Mesothelial cell of epicardium (in vitro differentiated cells): ENCODE results near the gene WDFY2. TPM values are rescaled to one million over a fixed set of nuclear protein-coding genes. Genes with fewer than 3 reads are reported as not detected.
A peak's percentile ranks its signal among the peaks of the same experiment; 100 is the strongest.

Experiments used
- DNase-seq, 2 experiments: peaks; one replicate each; pipeline ENCODE4 v3.0.0; 2021; ENCODE audit warnings: low spot score in 2 of 2; ENCODE audit not compliant: unreplicated experiment in 2 of 2
- H3K27ac Mint-ChIP-seq: 2 replicates; pipeline ENCODE4 v1.8.0; 2021; ENCODE audit warnings: mixed read lengths
- H3K27me3 Mint-ChIP-seq: 2 replicates; pipeline ENCODE4 v1.8.0; 2021; ENCODE audit warnings: low read depth, mixed read lengths
- H3K36me3 Mint-ChIP-seq: 2 replicates; pipeline ENCODE4 v1.8.0; 2021; ENCODE audit warnings: mixed read lengths
- H3K4me1 Mint-ChIP-seq: 2 replicates; pipeline ENCODE4 v1.8.0; 2021; ENCODE audit warnings: mixed read lengths
- H3K4me3 Mint-ChIP-seq: 2 replicates; pipeline ENCODE4 v1.8.0; 2021; ENCODE audit warnings: mild to moderate bottlenecking, moderate library complexity, mixed read lengths
- H3K9me3 Mint-ChIP-seq: 2 replicates; pipeline ENCODE4 v1.8.0; 2021; ENCODE audit warnings: mixed read lengths
- CTCF ChIP-seq: fragments of 200-600 bp; sonication (generic); IDR thresholded peaks from one replicate; pipeline ENCODE4 v1.5.0; 2021; ENCODE audit warnings: antibody characterized with exemption; ENCODE audit not compliant: unreplicated experiment
- total RNA-seq: library from RNA; stranded (reverse); gene quantifications from 3 replicates; pipeline ENCODE4 v1.2.1, GENCODE V29; 2021

Gene WDFY2
- total RNA-seq, 1 donor from 2014 or later = 12.1 TPM

- Mint-ChIP-seq H3K36me3 (peaks cover 2% of the 10 kb centered on the region), H3K27me3 (no peaks in the 10 kb centered on the region), H3K27ac (no peak overlapping the region), H3K4me1 (no peaks in the 10 kb centered on the region), H3K9me3 (no peaks in the 10 kb centered on the region), H3K4me3 (no peak overlapping the region)
- TF ChIP-seq CTCF = no peak
- no peak for DNase-seq
These were observed 140.5 kb downstream of the WDFY2 start for GRCh38 chr13:51724721-51725120.

GRCh38 chr13:51726446-51727193 is 142.4 kb downstream of the WDFY2 start:
- H3K9me3 Mint-ChIP-seq = no peaks in the 10 kb centered on the region
- no peaks in the 10 kb centered on the region for H3K27me3 Mint-ChIP-seq
- no peak for DNase-seq
- no peak overlapping the region for H3K4me3 Mint-ChIP-seq
- H3K4me1 Mint-ChIP-seq = no peaks in the 10 kb centered on the region
- H3K36me3 Mint-ChIP-seq = peaks cover 2% of the 10 kb centered on the region
- H3K27ac Mint-ChIP-seq = peak overlapping the region; percentile 14
- TF ChIP-seq CTCF = no peak

- no peaks in the 10 kb centered on the region for H3K27me3 Mint-ChIP-seq
- no peaks in the 10 kb centered on the region for H3K4me1 Mint-ChIP-seq
- no peak overlapping the region for H3K27ac Mint-ChIP-seq
- no peak for TF ChIP-seq CTCF
- H3K36me3 Mint-ChIP-seq = peaks cover 2% of the 10 kb centered on the region
- no peak for DNase-seq
- no peak overlapping the region for H3K4me3 Mint-ChIP-seq
- H3K9me3 Mint-ChIP-seq = no peaks in the 10 kb centered on the region
These were observed 143.5 kb downstream of the WDFY2 start for GRCh38 chr13:51727634-51728274.

- H3K4me1 Mint-ChIP-seq = no peaks in the 10 kb centered on the region
- no peaks in the 10 kb centered on the region for H3K27me3 Mint-ChIP-seq
- no peak overlapping the region for H3K4me3 Mint-ChIP-seq
- H3K9me3 Mint-ChIP-seq = no peaks in the 10 kb centered on the region
- no peak for TF ChIP-seq CTCF
- H3K36me3 Mint-ChIP-seq = peaks cover 2% of the 10 kb centered on the region
- DNase-seq = no peak
- no peak overlapping the region for H3K27ac Mint-ChIP-seq
These were observed 144.0 kb downstream of the WDFY2 start for GRCh38 chr13:51728275-51728673.

- Mint-ChIP-seq H3K9me3 (no peaks in the 10 kb centered on the region), H3K4me3 (no peak overlapping the region), H3K36me3 (peaks cover 2% of the 10 kb centered on the region), H3K27me3 (no peaks in the 10 kb centered on the region), H3K27ac (no peak overlapping the region), H3K4me1 (no peaks in the 10 kb centered on the region)
- TF ChIP-seq CTCF = no peak
- DNase-seq = no peak
These were observed 144.7 kb downstream of the WDFY2 start for GRCh38 chr13:51728972-51729371.
